Panc1 (cell line): ENCODE results near the gene PXYLP1.

Source experiments
- CTCF ChIP-seq: fragments of 450-650 bp; IDR thresholded peaks from 2 replicates; pipeline ENCODE4 v1.5.1; 2017; ENCODE audit warnings: mild to moderate bottlenecking
- POLR2AphosphoS5 ChIP-seq: IDR thresholded peaks from 2 replicates; pipeline ENCODE4 v1.6.1; 2012; ENCODE audit warnings: mild to moderate bottlenecking, low read depth, low read length, moderate library complexity
- REST ChIP-seq, 2 experiments: IDR thresholded peaks; 2 replicates each; pipeline ENCODE4 v1.6.1; 2011 to 2012; ENCODE audit warnings: low read depth in 2 of 2, control low read depth in 1 of 2, low read length in 1 of 2, mild to moderate bottlenecking in 1 of 2, moderate library complexity in 1 of 2; ENCODE audit not compliant: insufficient read depth in 1 of 2

- TF ChIP-seq POLR2AphosphoS5 = no peak
- no peak for TF ChIP-seq CTCF
- no peak for TF ChIP-seq REST (IDR thresholded peaks at IDR 0.05; ENCODE audit: insufficient read depth in 1 of 2, low read depth in 2 of 2, low read length in 1 of 2)
Measured at GRCh38 chr3:141267629-141268028, 36.0 kb downstream of the PXYLP1 start.
